Measurements from ENCODE around the gene PLCB1.
A peak's percentile ranks its signal among the peaks of the same experiment; 100 is the strongest.
"Not testable (repeated sequence)": the region's sequence is repeated elsewhere in the genome, so short reads cannot be mapped to it uniquely, and the experiment has no call there.

PLCB1 gene

GRCh38 chr20:8156235-8157079 is 24.4 kb downstream of the PLCB1 start:
- no peak for DNase-seq (ENCODE audit: low spot score)

GRCh38 chr20:8159217-8159616 is 27.2 kb downstream of the PLCB1 start:
- DNase-seq (ENCODE audit: low spot score), result not testable (repeated sequence)

- no peak for DNase-seq (ENCODE audit: low spot score)
Measured at GRCh38 chr20:8161264-8162071, 29.4 kb downstream of the PLCB1 start.

GRCh38 chr20:8162610-8163009 is 30.5 kb downstream of the PLCB1 start:
- DNase-seq (ENCODE audit: low spot score), result no peak

- no peak for DNase-seq (ENCODE audit: low spot score)
Measured at GRCh38 chr20:8163543-8163942, 31.5 kb downstream of the PLCB1 start.

GRCh38 chr20:8166730-8167129 is 34.7 kb downstream of the PLCB1 start:
- no peak for DNase-seq (ENCODE audit: low spot score)

GRCh38 chr20:8168785-8169288 is 36.8 kb downstream of the PLCB1 start:
- DNase-seq (ENCODE audit: low spot score), result no peak

GRCh38 chr20:8170921-8171320 is 38.9 kb downstream of the PLCB1 start:
- DNase-seq (ENCODE audit: low spot score), result no peak

GRCh38 chr20:8172191-8172590 is 40.1 kb downstream of the PLCB1 start:
- no peak for DNase-seq (ENCODE audit: low spot score)

GRCh38 chr20:8175741-8176675 is 43.9 kb downstream of the PLCB1 start:
- DNase-seq (ENCODE audit: low spot score), result peak; percentile 63

GRCh38 chr20:8183526-8183925 is 51.5 kb downstream of the PLCB1 start:
- DNase-seq (ENCODE audit: low spot score), result no peak

- no peak for DNase-seq (ENCODE audit: low spot score)
Measured at GRCh38 chr20:8187740-8188139, 55.7 kb downstream of the PLCB1 start.

GRCh38 chr20:8190043-8190880 is 58.2 kb downstream of the PLCB1 start:
- no peak for DNase-seq (ENCODE audit: low spot score)

GRCh38 chr20:8194721-8195120 is 62.7 kb downstream of the PLCB1 start:
- DNase-seq (ENCODE audit: low spot score), result no peak

GRCh38 chr20:8196096-8196495 is 64.0 kb downstream of the PLCB1 start:
- DNase-seq (ENCODE audit: low spot score), result no peak

- no peak for DNase-seq (ENCODE audit: low spot score)
Measured at GRCh38 chr20:8200220-8200619, 68.2 kb downstream of the PLCB1 start.

GRCh38 chr20:8203366-8203765 is 71.3 kb downstream of the PLCB1 start:
- DNase-seq (ENCODE audit: low spot score), result no peak

GRCh38 chr20:8205996-8206395 is 73.9 kb downstream of the PLCB1 start:
- no peak for DNase-seq (ENCODE audit: low spot score)

- no peak for DNase-seq (ENCODE audit: low spot score)
Measured at GRCh38 chr20:8208226-8208625, 76.2 kb downstream of the PLCB1 start.

GRCh38 chr20:8209061-8209460 is 77.0 kb downstream of the PLCB1 start:
- DNase-seq (ENCODE audit: low spot score), result no peak

GRCh38 chr20:8210749-8211148 is 78.7 kb downstream of the PLCB1 start:
- no peak for DNase-seq (ENCODE audit: low spot score)
